ENCODE data around the gene CHIA.

The CHIA gene

DNA sequence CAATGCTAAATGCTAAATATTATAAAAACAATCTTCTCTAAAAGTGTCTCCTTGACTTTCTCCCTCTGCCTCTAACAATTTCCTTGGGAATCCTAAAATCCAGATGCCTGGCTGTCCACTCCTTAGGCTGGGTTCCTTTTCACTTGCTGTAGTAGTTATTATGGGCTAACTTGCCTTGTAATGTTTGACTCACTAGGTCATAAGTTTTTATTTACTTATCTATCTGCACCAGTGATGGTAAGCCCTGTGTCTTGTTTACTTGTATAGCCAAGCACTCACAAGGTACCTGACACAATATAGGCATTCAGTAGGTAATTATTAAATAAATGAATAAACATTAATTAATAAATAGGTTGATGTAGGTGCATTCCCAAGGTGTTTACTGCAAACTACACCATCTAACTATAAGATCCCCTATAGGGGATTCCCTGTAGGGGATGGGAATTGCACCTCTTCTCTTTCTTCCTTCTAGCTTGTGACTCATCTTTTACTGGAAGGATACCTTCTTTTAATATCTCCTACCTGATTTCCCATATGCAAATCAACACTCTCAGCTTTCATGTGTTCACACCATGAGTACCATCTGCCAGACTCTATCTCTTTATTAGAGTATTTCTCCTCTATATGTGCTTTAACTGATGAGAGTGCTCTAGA, 14.7 kb upstream of the CHIA start:
- no peaks in the 10 kb centered on the region for H3K4me1 ChIP-seq (ENCODE audit: low read depth, poor library complexity, severe bottlenecking)
- no peaks in the 10 kb centered on the region for H3K36me3 ChIP-seq (ENCODE audit: insufficient read depth)
- no peak overlapping the region for H3K4me3 ChIP-seq (IDR thresholded peaks at IDR 0.05; ENCODE audit: insufficient read depth, low read depth, low read length)
- H3K27me3 ChIP-seq (ENCODE audit: insufficient read depth, low read depth) = no peaks in the 10 kb centered on the region
- H3K9ac ChIP-seq = no peak overlapping the region
- TF ChIP-seq, protein P1, sequence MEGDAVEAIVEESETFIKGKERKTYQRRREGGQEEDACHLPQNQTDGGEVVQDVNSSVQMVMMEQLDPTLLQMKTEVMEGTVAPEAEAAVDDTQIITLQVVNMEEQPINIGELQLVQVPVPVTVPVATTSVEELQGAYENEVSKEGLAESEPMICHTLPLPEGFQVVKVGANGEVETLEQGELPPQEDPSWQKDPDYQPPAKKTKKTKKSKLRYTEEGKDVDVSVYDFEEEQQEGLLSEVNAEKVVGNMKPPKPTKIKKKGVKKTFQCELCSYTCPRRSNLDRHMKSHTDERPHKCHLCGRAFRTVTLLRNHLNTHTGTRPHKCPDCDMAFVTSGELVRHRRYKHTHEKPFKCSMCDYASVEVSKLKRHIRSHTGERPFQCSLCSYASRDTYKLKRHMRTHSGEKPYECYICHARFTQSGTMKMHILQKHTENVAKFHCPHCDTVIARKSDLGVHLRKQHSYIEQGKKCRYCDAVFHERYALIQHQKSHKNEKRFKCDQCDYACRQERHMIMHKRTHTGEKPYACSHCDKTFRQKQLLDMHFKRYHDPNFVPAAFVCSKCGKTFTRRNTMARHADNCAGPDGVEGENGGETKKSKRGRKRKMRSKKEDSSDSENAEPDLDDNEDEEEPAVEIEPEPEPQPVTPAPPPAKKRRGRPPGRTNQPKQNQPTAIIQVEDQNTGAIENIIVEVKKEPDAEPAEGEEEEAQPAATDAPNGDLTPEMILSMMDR (conservative IDR thresholded peaks at IDR 0.05; ENCODE audit: low read depth, low read length) = no peak
- no peaks in the 10 kb centered on the region for H3K79me2 ChIP-seq (ENCODE audit: insufficient read depth, low read depth)
- H2AFZ ChIP-seq (ENCODE audit: low read depth) = no peak overlapping the region
- H3K4me2 ChIP-seq = no peak overlapping the region
- H4K20me1 ChIP-seq (ENCODE audit: insufficient read depth) = no peaks in the 10 kb centered on the region
- no peak overlapping the region for H3K27ac ChIP-seq

DNA sequence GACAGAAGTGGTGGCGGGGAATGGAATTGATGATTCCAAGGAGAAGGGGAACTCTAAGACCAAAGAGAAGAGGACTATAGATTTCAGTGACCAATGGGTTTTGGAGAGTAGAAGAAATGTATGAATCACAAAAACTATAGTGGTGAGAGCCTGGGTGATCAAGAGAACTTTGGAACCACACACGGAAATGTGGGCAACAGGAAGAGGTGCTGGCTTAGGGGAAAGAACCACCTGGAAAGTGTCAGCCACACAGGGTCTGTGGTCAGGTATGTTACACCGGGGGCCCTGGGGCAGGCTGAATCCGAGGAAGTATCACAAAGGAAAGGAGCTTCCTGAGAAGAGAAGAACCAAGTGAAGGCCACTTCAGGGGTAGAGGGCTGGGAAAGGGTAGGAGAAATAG, 11.5 kb upstream of the CHIA start:
- Histone ChIP-seq H3K4me3 (IDR thresholded peaks at IDR 0.05; ENCODE audit: insufficient read depth, low read depth, low read length) (no peak overlapping the region), H4K20me1 (ENCODE audit: insufficient read depth) (no peaks in the 10 kb centered on the region), H3K27ac (no peak overlapping the region), H3K79me2 (ENCODE audit: insufficient read depth, low read depth) (no peaks in the 10 kb centered on the region), H3K27me3 (ENCODE audit: insufficient read depth, low read depth) (no peaks in the 10 kb centered on the region), H3K36me3 (ENCODE audit: insufficient read depth) (no peaks in the 10 kb centered on the region), H3K9ac (no peak overlapping the region), H3K4me1 (ENCODE audit: low read depth, poor library complexity, severe bottlenecking) (no peaks in the 10 kb centered on the region), H2AFZ (ENCODE audit: low read depth) (no peak overlapping the region), H3K4me2 (no peak overlapping the region)
- TF ChIP-seq, protein P1 (conservative IDR thresholded peaks at IDR 0.05; ENCODE audit: low read depth, low read length) = no peak

DNA sequence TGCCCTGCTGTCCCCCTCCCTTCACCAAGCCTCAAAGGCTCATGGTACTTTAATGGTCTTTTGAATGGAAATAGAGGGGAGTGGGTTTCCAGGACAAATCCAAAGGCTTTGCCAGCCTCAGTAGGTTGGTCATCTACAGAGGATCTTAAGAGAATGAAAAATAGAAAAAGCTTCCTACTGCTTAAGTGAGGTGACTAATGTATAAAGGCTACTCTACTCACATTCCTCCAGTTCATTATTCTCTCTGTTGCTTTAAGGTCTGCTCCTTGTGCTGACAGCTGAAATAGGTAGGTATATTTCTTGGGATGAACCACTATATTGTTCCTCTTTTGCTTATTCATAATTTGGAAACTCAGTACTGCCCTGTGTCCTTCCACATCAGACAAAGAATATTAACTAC, 10.4 kb upstream of the CHIA start:
- H3K79me2 ChIP-seq (ENCODE audit: insufficient read depth, low read depth) = no peaks in the 10 kb centered on the region

DNA sequence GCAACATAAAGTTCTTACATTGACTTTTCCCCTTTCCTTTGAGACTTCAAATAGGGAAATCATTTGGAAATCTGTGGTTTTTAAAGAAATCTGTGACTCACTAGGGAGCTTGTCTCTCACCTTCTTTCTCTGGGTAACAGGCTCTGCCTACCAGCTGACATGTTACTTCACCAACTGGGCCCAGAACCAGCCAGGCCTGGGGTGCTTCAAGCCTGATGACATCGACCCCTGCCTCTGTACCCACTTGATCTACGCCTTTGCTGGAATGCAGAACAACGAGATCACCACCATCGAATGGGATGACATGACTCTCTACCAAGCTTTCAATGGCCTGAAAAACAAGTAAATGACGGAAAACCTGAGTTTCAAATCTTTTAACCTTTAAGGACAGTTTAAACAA, 9.2 kb upstream of the CHIA start:
- Histone ChIP-seq H3K36me3 (ENCODE audit: insufficient read depth) (no peaks in the 10 kb centered on the region), H3K4me1 (ENCODE audit: low read depth, poor library complexity, severe bottlenecking) (no peaks in the 10 kb centered on the region), H3K9ac (no peak overlapping the region), H3K27ac (no peak overlapping the region), H2AFZ (ENCODE audit: low read depth) (no peak overlapping the region), H3K27me3 (ENCODE audit: insufficient read depth, low read depth) (no peaks in the 10 kb centered on the region), H3K4me2 (no peak overlapping the region), H3K4me3 (IDR thresholded peaks at IDR 0.05; ENCODE audit: insufficient read depth, low read depth, low read length) (no peak overlapping the region), H4K20me1 (ENCODE audit: insufficient read depth) (no peaks in the 10 kb centered on the region), H3K79me2 (ENCODE audit: insufficient read depth, low read depth) (no peaks in the 10 kb centered on the region)
- TF ChIP-seq, protein P1 (conservative IDR thresholded peaks at IDR 0.05; ENCODE audit: low read depth, low read length) = no peak

More for the DNA sequence above, 10.4 kb upstream of the CHIA start:
- Histone ChIP-seq H3K36me3 (ENCODE audit: insufficient read depth) (no peaks in the 10 kb centered on the region), H2AFZ (ENCODE audit: low read depth) (no peak overlapping the region), H3K27ac (no peak overlapping the region), H3K4me3 (IDR thresholded peaks at IDR 0.05; ENCODE audit: insufficient read depth, low read depth, low read length) (no peak overlapping the region), H4K20me1 (ENCODE audit: insufficient read depth) (no peaks in the 10 kb centered on the region), H3K4me2 (no peak overlapping the region), H3K27me3 (ENCODE audit: insufficient read depth, low read depth) (no peaks in the 10 kb centered on the region), H3K4me1 (ENCODE audit: low read depth, poor library complexity, severe bottlenecking) (no peaks in the 10 kb centered on the region), H3K9ac (no peak overlapping the region)
- TF ChIP-seq, protein P1 (conservative IDR thresholded peaks at IDR 0.05; ENCODE audit: low read depth, low read length) = no peak
